Brain microvascular endothelial cell (primary cell): ENCODE data around the gene CNOT4.

Experiments used
- DNase-seq: peaks from one replicate; pipeline ENCODE4 v3.0.0-alpha.2; 2020
- H3K27ac ChIP-seq: fragments of 250-450 bp; sonication (Bioruptor Pico); 2 replicates; pipeline ENCODE4 v1.5.1; 2020; ENCODE audit warnings: mild to moderate bottlenecking, moderate library complexity
- H3K27me3 ChIP-seq: fragments of 250-450 bp; sonication (Bioruptor Pico); replicated peaks from 2 replicates; pipeline ENCODE4 v1.5.1; 2020; ENCODE audit warnings: mild to moderate bottlenecking
- H3K36me3 ChIP-seq: fragments of 250-450 bp; sonication (Bioruptor Pico); replicated peaks from 2 replicates; pipeline ENCODE4 v1.5.1; 2020; ENCODE audit warnings: mild to moderate bottlenecking
- H3K4me3 ChIP-seq: 2 replicates; pipeline ENCODE4 v1.5.1; 2011; ENCODE audit warnings: low read depth, mild to moderate bottlenecking, control low read depth, low read length, moderate library complexity
- in situ Hi-C: cut with HindIII; loops from 2 replicates; pipeline ENCODE4 v1.10.0; 2017; ENCODE audit warnings: low sequenced_read_pairs, low pct_ligation_motif_present
- TF ChIP-seq, protein P1 (sequence below): IDR thresholded peaks from 2 replicates; pipeline ENCODE4 v1.5.1; 2011; ENCODE audit warnings: low read depth, mild to moderate bottlenecking, moderate library complexity, low read length, control low read depth, inconsistent platforms; ENCODE audit errors: missing control alignments

Gene CNOT4

DNA sequence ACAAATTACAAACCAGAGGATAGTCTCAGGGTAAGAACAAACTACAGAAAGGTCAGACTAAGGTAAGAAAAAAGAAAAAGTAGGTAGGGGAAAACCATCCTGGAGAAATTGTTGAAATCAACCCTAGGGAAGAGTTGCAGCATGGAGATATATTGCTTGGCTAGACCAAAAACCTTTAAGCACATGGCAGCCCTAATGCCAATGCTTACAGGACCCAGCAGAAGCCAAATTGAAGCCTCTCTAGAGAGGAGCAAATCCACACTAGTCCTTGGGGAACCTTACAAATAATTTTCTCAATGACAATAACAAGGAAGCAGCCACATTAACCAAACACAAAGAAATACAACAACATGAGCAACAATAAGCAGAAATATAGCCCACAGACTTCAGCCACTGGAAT is 81.9 kb downstream of the CNOT4 start:
- Histone ChIP-seq H3K36me3 (no peaks in the 10 kb centered on the region), H3K27me3 (no peaks in the 10 kb centered on the region), H3K4me3 (no peak overlapping the region), H3K27ac (no peak overlapping the region)
- TF ChIP-seq, protein P1, sequence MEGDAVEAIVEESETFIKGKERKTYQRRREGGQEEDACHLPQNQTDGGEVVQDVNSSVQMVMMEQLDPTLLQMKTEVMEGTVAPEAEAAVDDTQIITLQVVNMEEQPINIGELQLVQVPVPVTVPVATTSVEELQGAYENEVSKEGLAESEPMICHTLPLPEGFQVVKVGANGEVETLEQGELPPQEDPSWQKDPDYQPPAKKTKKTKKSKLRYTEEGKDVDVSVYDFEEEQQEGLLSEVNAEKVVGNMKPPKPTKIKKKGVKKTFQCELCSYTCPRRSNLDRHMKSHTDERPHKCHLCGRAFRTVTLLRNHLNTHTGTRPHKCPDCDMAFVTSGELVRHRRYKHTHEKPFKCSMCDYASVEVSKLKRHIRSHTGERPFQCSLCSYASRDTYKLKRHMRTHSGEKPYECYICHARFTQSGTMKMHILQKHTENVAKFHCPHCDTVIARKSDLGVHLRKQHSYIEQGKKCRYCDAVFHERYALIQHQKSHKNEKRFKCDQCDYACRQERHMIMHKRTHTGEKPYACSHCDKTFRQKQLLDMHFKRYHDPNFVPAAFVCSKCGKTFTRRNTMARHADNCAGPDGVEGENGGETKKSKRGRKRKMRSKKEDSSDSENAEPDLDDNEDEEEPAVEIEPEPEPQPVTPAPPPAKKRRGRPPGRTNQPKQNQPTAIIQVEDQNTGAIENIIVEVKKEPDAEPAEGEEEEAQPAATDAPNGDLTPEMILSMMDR, result no peak
- in situ Hi-C loops, result no loop called here
- no peak for DNase-seq

DNA sequence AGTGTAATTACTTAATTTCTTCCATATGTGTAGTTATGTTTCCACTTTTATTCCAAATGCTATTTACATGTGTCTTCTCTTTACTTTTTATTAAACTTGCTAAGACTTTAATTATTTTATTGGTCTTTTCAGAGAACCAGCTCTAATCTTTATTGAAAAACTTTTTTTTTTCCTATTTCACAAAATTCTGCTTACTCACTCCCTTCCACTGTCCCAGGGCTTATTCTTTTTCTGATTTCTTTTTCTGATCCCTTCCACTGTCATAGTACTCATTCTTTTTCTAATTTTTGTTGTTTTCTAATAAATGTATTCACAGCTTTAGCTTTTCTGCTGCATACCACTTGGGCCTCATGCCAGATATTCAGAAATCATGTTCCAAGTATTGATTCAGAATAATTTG is 82.7 kb downstream of the CNOT4 start:
- Histone ChIP-seq H3K36me3 (no peaks in the 10 kb centered on the region), H3K27ac (no peak overlapping the region), H3K27me3 (no peaks in the 10 kb centered on the region), H3K4me3 (no peak overlapping the region)
- TF ChIP-seq, protein P1, result no peak
- no peak for DNase-seq
- in situ Hi-C loops, result no loop called here

DNA sequence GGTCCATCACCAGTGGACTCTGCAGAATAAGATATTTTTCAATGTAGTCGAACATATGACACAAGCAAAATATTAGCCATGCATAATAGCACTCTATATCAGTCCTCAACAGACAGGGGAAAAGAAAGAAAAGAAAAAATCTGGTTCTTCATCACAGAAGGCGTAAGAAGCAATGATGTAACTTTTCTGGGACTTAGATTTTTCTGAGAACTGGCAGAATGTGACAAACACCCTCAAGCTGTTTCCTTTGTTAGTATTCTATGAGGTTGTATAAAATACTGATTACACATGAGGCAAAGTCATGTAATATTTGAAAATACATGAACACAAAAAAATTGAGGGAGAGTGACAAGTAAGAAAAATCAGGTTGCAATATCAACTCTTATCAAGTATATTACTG is 84.9 kb downstream of the CNOT4 start:
- Histone ChIP-seq H3K36me3 (no peaks in the 10 kb centered on the region), H3K27ac (no peak overlapping the region), H3K27me3 (no peaks in the 10 kb centered on the region), H3K4me3 (no peak overlapping the region)
- TF ChIP-seq, protein P1, result no peak
- no peak for DNase-seq
- in situ Hi-C loops, result no loop called here

DNA sequence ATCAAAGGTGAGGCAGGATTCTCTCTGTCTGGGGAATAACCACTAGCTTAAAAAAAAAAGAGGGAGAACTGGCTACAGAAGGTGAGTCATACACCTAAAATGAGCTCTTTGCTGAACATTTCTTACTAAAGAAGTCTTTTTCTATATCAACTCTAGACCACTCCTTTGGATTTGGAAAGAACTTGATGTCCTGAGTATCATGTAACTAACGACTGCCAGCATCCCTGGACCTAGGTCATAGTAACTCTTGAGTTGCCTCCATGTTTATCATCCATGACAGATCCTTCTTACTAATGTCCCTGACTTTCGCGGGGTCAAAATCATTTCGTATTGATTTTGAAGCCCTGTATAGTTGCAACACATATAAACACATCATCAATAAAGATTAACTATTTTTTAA is 89.1 kb downstream of the CNOT4 start:
- TF ChIP-seq, protein P1, result no peak
- no peak for DNase-seq
- H3K36me3 ChIP-seq, result no peaks in the 10 kb centered on the region
- no peaks in the 10 kb centered on the region for H3K27me3 ChIP-seq
- no peak overlapping the region for H3K4me3 ChIP-seq
- in situ Hi-C loops, result no loop called here
- no peak overlapping the region for H3K27ac ChIP-seq

DNA sequence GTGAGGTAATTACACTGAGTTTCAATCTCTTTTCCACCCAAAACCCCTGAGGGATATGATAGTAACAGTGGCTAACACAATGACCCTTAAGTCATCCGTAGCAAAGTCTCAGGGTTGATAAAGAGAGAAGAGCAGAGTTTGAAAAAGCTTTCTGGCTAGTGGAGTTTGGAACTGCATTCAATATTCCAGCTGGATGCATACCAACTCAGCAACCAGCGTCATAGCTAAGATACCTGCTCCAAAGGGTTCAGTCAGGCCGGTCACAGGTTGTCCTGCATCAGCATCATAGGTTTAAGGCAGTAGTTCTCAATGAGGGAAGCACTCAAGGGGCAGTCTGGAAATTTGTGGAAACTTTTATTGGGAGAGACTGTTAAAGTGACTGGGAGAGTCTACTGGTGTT is 93.5 kb downstream of the CNOT4 start:
- in situ Hi-C loops, result no loop called here
- Histone ChIP-seq H3K4me3 (no peak overlapping the region), H3K27me3 (no peaks in the 10 kb centered on the region), H3K27ac (no peak overlapping the region), H3K36me3 (no peaks in the 10 kb centered on the region)
- TF ChIP-seq, protein P1, result no peak
- DNase-seq, result no peak

DNA sequence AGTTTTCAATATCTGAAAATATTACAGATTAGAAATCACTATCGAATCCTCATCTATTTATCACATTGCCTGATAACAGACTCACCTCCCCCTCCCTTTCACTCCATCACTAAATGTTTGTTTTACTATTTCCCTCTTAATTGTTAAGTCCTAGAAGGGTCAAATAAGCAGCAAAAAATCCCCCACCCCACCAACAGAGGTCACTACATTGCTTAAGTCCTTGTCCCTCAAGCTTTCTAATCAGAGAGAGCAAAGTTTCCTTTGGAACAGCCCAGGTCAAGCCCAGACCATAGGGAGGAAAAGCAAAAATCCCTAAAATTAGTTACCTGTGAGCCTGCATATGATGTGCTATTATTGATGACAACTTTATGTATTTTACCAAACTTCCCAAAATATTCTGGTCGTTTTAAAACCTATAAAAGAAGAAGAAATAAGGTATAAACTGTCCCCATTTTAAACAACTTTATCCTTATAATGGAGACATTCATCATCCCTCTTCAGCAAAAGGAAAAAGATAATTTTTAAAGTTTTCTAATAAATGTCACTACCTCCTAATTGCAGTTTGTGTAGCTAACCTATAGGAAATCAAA is 95.0 kb downstream of the CNOT4 start:
- Histone ChIP-seq H3K27me3 (no peaks in the 10 kb centered on the region), H3K27ac (no peak overlapping the region), H3K4me3 (no peak overlapping the region), H3K36me3 (no peaks in the 10 kb centered on the region)
- in situ Hi-C loops, result no loop called here
- TF ChIP-seq, protein P1, result peak; percentile 71
- peak; percentile 60 for DNase-seq
